Measurements from ENCODE around the gene WDFY1.

GRCh38 chr2:223856584-223856983 is 88.6 kb downstream of the WDFY1 start:
- TF ChIP-seq, protein P1, sequence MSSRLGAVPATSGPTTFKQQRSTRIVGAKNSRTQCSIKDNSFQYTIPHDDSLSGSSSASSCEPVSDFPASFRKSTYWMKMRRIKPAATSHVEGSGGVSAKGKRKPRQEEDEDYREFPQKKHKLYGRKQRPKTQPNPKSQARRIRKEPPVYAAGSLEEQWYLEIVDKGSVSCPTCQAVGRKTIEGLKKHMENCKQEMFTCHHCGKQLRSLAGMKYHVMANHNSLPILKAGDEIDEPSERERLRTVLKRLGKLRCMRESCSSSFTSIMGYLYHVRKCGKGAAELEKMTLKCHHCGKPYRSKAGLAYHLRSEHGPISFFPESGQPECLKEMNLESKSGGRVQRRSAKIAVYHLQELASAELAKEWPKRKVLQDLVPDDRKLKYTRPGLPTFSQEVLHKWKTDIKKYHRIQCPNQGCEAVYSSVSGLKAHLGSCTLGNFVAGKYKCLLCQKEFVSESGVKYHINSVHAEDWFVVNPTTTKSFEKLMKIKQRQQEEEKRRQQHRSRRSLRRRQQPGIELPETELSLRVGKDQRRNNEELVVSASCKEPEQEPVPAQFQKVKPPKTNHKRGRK (CRISPR knock-in tag; IDR thresholded peaks at IDR 0.05; ENCODE audit: borderline replicate concordance), result no peak
- TF ChIP-seq CTCF (IDR thresholded peaks at IDR 0.05) (no peak), E2F1 (CRISPR knock-in tag; IDR thresholded peaks at IDR 0.05) (no peak)
